GM12874 (cell line): Measurements from ENCODE around the gene DCAF5.

Source experiments
- TF ChIP-seq, protein P1 (sequence below): IDR thresholded peaks from 2 replicates; pipeline ENCODE4 v1.5.1; 2011; ENCODE audit warnings: low read depth, mild to moderate bottlenecking, control low read depth, low read length, moderate library complexity; ENCODE audit not compliant: insufficient read depth

DCAF5 gene

GRCh38 chr14:69050240-69051184 is 102.4 kb downstream of the DCAF5 start:
- TF ChIP-seq, protein P1, sequence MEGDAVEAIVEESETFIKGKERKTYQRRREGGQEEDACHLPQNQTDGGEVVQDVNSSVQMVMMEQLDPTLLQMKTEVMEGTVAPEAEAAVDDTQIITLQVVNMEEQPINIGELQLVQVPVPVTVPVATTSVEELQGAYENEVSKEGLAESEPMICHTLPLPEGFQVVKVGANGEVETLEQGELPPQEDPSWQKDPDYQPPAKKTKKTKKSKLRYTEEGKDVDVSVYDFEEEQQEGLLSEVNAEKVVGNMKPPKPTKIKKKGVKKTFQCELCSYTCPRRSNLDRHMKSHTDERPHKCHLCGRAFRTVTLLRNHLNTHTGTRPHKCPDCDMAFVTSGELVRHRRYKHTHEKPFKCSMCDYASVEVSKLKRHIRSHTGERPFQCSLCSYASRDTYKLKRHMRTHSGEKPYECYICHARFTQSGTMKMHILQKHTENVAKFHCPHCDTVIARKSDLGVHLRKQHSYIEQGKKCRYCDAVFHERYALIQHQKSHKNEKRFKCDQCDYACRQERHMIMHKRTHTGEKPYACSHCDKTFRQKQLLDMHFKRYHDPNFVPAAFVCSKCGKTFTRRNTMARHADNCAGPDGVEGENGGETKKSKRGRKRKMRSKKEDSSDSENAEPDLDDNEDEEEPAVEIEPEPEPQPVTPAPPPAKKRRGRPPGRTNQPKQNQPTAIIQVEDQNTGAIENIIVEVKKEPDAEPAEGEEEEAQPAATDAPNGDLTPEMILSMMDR, result no peak

- TF ChIP-seq, protein P1, result no peak
Observed at GRCh38 chr14:69049675-69050074, 103.2 kb downstream of the DCAF5 start.

DNA sequence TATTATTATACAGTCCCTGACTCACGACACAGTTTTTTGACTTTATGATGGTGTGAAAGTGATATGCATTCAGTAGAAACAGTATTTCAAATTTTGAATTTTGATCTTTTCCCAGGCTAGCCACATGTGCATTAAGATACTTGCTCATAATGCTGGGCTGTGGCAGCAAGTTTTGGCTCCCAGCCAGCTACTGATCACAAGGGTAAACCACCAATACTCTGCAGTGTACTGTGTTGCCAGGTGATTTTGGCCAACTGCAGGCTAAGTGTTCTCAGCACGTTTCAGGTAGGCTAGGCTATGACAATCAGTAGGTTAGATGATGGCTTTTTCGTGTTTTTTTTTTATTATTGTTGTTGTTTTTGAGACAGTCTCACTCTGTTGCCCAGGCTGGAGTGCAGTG is 104.5 kb downstream of the DCAF5 start:
- TF ChIP-seq, protein P1, result no peak

DNA sequence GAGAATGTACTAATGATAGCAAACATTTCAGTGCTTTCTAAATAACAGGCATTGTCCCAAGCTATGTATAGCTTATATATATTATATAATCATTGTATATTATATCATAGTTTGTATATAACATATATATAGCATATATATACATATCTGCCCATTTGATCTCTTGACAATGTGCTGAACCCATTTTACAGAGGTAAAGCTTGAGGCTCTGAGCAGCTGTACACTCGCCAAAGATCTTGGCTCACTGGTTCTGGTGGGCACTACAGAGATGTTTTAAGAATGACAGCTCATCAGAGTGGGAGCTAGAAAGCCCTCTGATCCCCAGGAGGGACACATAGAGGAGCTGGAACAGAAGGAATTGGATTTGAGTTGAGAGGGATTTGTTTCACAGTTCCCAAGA is 105.7 kb downstream of the DCAF5 start:
- TF ChIP-seq, protein P1, result no peak

- TF ChIP-seq, protein P1, result no peak
Observed at GRCh38 chr14:69046476-69046860, 106.5 kb downstream of the DCAF5 start.

- TF ChIP-seq, protein P1, result no peak
Observed at GRCh38 chr14:69045857-69046475, 107.0 kb downstream of the DCAF5 start.

GRCh38 chr14:69044965-69045555 is 107.9 kb downstream of the DCAF5 start:
- TF ChIP-seq, protein P1, result no peak
